SK-N-SH treated with all-trans-retinoic acid at 6 μM for 48 hours (cell line): Measurements from ENCODE around the gene PNPLA4.

Experiments
- ATAC-seq: fragments of 200-7000 bp; cut with Tn5 transposase; 3 replicates; pipeline ENCODE4 v1.9.1; 2020; ENCODE audit warnings: mild to moderate bottlenecking, moderate library complexity
- ARNTL ChIP-seq: fragments of 450-650 bp; formaldehyde crosslinking; IDR thresholded peaks from 2 replicates; pipeline ENCODE4 v1.5.0; 2020; ENCODE audit warnings: low read depth, mild to moderate bottlenecking, moderate library complexity, borderline replicate concordance
- BACH2 ChIP-seq: fragments of 250-450 bp; sonication (Bioruptor Pico); IDR thresholded peaks from 2 replicates; pipeline ENCODE4 v1.9.0; 2021; ENCODE audit warnings: mild to moderate bottlenecking, borderline replicate concordance
- CREB5 ChIP-seq: fragments of 250-450 bp; sonication (Bioruptor Pico); IDR thresholded peaks from 2 replicates; pipeline ENCODE4 v1.5.1; 2020; ENCODE audit warnings: low read depth, mild to moderate bottlenecking, moderate library complexity
- CSDC2 ChIP-seq: fragments of 250-450 bp; sonication (Bioruptor Pico); IDR thresholded peaks from 2 replicates; pipeline ENCODE4 v1.5.0; 2020; ENCODE audit warnings: mild to moderate bottlenecking, moderate library complexity
- ESRRG ChIP-seq: fragments of 250-450 bp; sonication (Bioruptor Pico); IDR thresholded peaks from 2 replicates; pipeline ENCODE4 v1.6.1; 2021; ENCODE audit warnings: mild to moderate bottlenecking
- GLIS3 ChIP-seq: fragments of 250-450 bp; sonication (Bioruptor Pico); IDR thresholded peaks from 2 replicates; pipeline ENCODE4 v1.5.0; 2020; ENCODE audit warnings: mild to moderate bottlenecking, moderate library complexity
- OSR1 ChIP-seq: fragments of 250-450 bp; sonication (Bioruptor Pico); IDR thresholded peaks from 2 replicates; pipeline ENCODE4 v1.8.0; 2022; ENCODE audit warnings: moderate library complexity, mild to moderate bottlenecking, inconsistent platforms
- PATZ1 ChIP-seq: fragments of 250-450 bp; sonication (Bioruptor Pico); IDR thresholded peaks from 2 replicates; pipeline ENCODE4 v1.8.0; 2020; ENCODE audit warnings: mild to moderate bottlenecking, moderate library complexity, borderline replicate concordance
- POU6F1 ChIP-seq: fragments of 250-450 bp; sonication (Bioruptor Pico); IDR thresholded peaks from 2 replicates; pipeline ENCODE4 v1.8.0; 2021; ENCODE audit warnings: low read depth, mild to moderate bottlenecking, moderate library complexity, borderline replicate concordance
- PPARA ChIP-seq: fragments of 250-450 bp; sonication (Bioruptor Pico); IDR thresholded peaks from 2 replicates; pipeline ENCODE4 v1.5.0; 2020; ENCODE audit warnings: mild to moderate bottlenecking, borderline replicate concordance
- RARB ChIP-seq: fragments of 250-450 bp; sonication (Bioruptor Pico); IDR thresholded peaks from 2 replicates; pipeline ENCODE4 v1.8.0; 2021; ENCODE audit warnings: mild to moderate bottlenecking, moderate library complexity
- SNAI2 ChIP-seq: fragments of 250-450 bp; sonication (Bioruptor Pico); IDR thresholded peaks from 2 replicates; pipeline ENCODE4 v1.5.0; 2020; ENCODE audit warnings: mild to moderate bottlenecking, moderate library complexity
- TCF4 ChIP-seq: fragments of 250-450 bp; sonication (Bioruptor Pico); IDR thresholded peaks from 2 replicates; pipeline ENCODE4 v1.8.0; 2021; ENCODE audit warnings: mild to moderate bottlenecking, moderate library complexity, borderline replicate concordance
- TOX ChIP-seq: fragments of 250-450 bp; sonication (Bioruptor Pico); IDR thresholded peaks from 2 replicates; pipeline ENCODE4 v1.8.0; 2021; ENCODE audit warnings: mild to moderate bottlenecking, moderate library complexity, borderline replicate concordance
- TSHZ2 ChIP-seq: fragments of 250-450 bp; sonication (Bioruptor Pico); IDR thresholded peaks from 2 replicates; pipeline ENCODE4 v1.5.0; 2020; ENCODE audit warnings: mild to moderate bottlenecking, moderate library complexity
- ZC3H10 ChIP-seq: fragments of 250-450 bp; sonication (Bioruptor Pico); IDR thresholded peaks from 2 replicates; pipeline ENCODE4 v1.5.1; 2021; ENCODE audit warnings: mild to moderate bottlenecking, moderate library complexity
- ZFP3 ChIP-seq: fragments of 250-450 bp; sonication (Bioruptor Pico); IDR thresholded peaks from 2 replicates; pipeline ENCODE4 v1.5.0; 2020; ENCODE audit warnings: mild to moderate bottlenecking, moderate library complexity
- ZNF565 ChIP-seq: fragments of 450-650 bp; formaldehyde crosslinking; conservative IDR thresholded peaks from 2 replicates; pipeline ENCODE4 v1.5.0; 2020; ENCODE audit warnings: low read depth, mild to moderate bottlenecking, moderate library complexity
- ZNF70 ChIP-seq: fragments of 450-650 bp; formaldehyde crosslinking; IDR thresholded peaks from 2 replicates; pipeline ENCODE4 v1.5.0; 2020; ENCODE audit warnings: mild to moderate bottlenecking, moderate library complexity

Gene PNPLA4

GRCh38 chrX:7946960-7947359 is 19.7 kb upstream of the PNPLA4 start (continued):
- TF ChIP-seq TSHZ2 (CRISPR knock-in tag) = no peak
- TF ChIP-seq, all 23 proteins: peak for 0

GRCh38 chrX:7943600-7944245 is 16.5 kb upstream of the PNPLA4 start:
- no peak for ATAC-seq
- TF ChIP-seq TSHZ2 (CRISPR knock-in tag) (no peak), BACH2 (CRISPR knock-in tag) (no peak), SNAI2 (CRISPR knock-in tag) (no peak), ZC3H10 (CRISPR knock-in tag) (no peak), OSR1 (no peak), CREB5 (CRISPR knock-in tag) (no peak), RARB (CRISPR knock-in tag) (no peak), ESRRG (CRISPR knock-in tag) (no peak), ARNTL (no peak), POU6F1 (no peak), ZNF70 (CRISPR knock-in tag) (no peak), GLIS3 (CRISPR knock-in tag) (no peak), PPARA (CRISPR knock-in tag) (no peak), TOX (no peak), ZNF565 (CRISPR knock-in tag) (no peak), ZFP3 (CRISPR knock-in tag) (no peak)
- TF ChIP-seq, all 23 proteins: peak for 0

- ATAC-seq = peak; percentile 56; the same call in 1 of the 3 replicates
- TF ChIP-seq ZC3H10 (CRISPR knock-in tag) (no peak), PATZ1 (CRISPR knock-in tag) (no peak), SNAI2 (CRISPR knock-in tag) (no peak), BACH2 (CRISPR knock-in tag) (no peak), CSDC2 (no peak), TCF4 (CRISPR knock-in tag) (no peak), GLIS3 (CRISPR knock-in tag) (no peak)
Observed at GRCh38 chrX:7941390-7942042, 14.3 kb upstream of the PNPLA4 start.
